Panc1 (cell line): ENCODE results near the gene KMT2E. TPM values are rescaled to one million over a fixed set of nuclear protein-coding genes. Genes with fewer than 3 reads are reported as not detected.

ENCODE experiments used
- ATAC-seq: fragments of 200-7000 bp; cut with Tn5 transposase; 2 replicates; pipeline ENCODE4 v1.9.1; 2020; ENCODE audit warnings: mild to moderate bottlenecking, moderate library complexity
- BruUV-seq: library from RNA; stranded (reverse); fragments of 400-500 nt; replicated peaks from 2 replicates; lab custom pipeline; 2021; lab: Mats Ljungman, UMichigan
- CTCF ChIA-PET: fragments of 300-600 bp; sonication (Branson Sonifier 250); formaldehyde crosslinking; loops from one replicate; lab custom pipeline; 2022; ENCODE audit warnings: antibody characterized with exemption; lab: Charles Lee
- POLR2A ChIA-PET: fragments of 300-600 bp; sonication (Branson Sonifier 250); formaldehyde crosslinking; loops from one replicate; lab custom pipeline; 2022; ENCODE audit warnings: antibody characterized with exemption; lab: Charles Lee
- DNase-seq: peaks from one replicate; pipeline ENCODE4 v3.0.0-alpha.2; 2010; ENCODE audit warnings: low read depth, low spot score
- H3K27ac ChIP-seq: 2 replicates; pipeline ENCODE4 v1.5.1; 2011; ENCODE audit warnings: mild to moderate bottlenecking, low read length, inconsistent platforms
- H3K27me3 ChIP-seq: fragments of 200-500 bp; sonication (Bioruptor generic); 2 replicates; pipeline ENCODE4 v1.6.0; 2014; ENCODE audit warnings: low read length, inconsistent platforms; ENCODE audit not compliant: control insufficient read depth, insufficient read depth
- H3K36me3 ChIP-seq: fragments of 200-500 bp; sonication (Bioruptor generic); 2 replicates; pipeline ENCODE4 v1.5.1; 2014; ENCODE audit warnings: inconsistent platforms, mild to moderate bottlenecking, low read length, moderate library complexity; ENCODE audit not compliant: control insufficient read depth, insufficient read depth
- H3K4me1 ChIP-seq: 2 replicates; pipeline ENCODE4 v1.5.1; 2011; ENCODE audit warnings: inconsistent platforms, mild to moderate bottlenecking, low read length, moderate library complexity; ENCODE audit not compliant: control insufficient read depth, insufficient read depth
- H3K4me3 ChIP-seq, 2 experiments: 2 replicates each; pipeline ENCODE4 v1.5.1; 2011 to 2012; ENCODE audit warnings: low read depth in 2 of 2, low read length in 2 of 2, mild to moderate bottlenecking in 2 of 2, inconsistent platforms in 1 of 2, moderate library complexity in 1 of 2
- H3K9me3 ChIP-seq: fragments of 200-500 bp; sonication (Bioruptor generic); 2 replicates; pipeline ENCODE4 v1.5.1; 2014; ENCODE audit warnings: low read depth, mild to moderate bottlenecking, inconsistent platforms, low read length, moderate library complexity; ENCODE audit not compliant: control insufficient read depth, insufficient read depth
- CTCF ChIP-seq: fragments of 450-650 bp; IDR thresholded peaks from 2 replicates; pipeline ENCODE4 v1.5.1; 2017; ENCODE audit warnings: mild to moderate bottlenecking
- POLR2AphosphoS5 ChIP-seq: IDR thresholded peaks from 2 replicates; pipeline ENCODE4 v1.6.1; 2012; ENCODE audit warnings: mild to moderate bottlenecking, low read depth, low read length, moderate library complexity
- SIN3A ChIP-seq: IDR thresholded peaks from 2 replicates; pipeline ENCODE4 v1.6.1; 2012; ENCODE audit warnings: low read depth, mild to moderate bottlenecking, low read length, moderate library complexity, borderline replicate concordance; ENCODE audit not compliant: insufficient read depth
- TCF7L2 ChIP-seq: IDR thresholded peaks from 2 replicates; pipeline ENCODE4 v1.6.1; 2011; ENCODE audit warnings: mild to moderate bottlenecking, low read depth, low read length, inconsistent platforms
- in situ Hi-C: cut with HindIII; loops from 2 replicates; pipeline ENCODE4 v1.10.0; 2016; ENCODE audit warnings: low sequenced_read_pairs, low pct_unique_long_range_greater_than_20kb
- intact Hi-C: fragments of 100-400 bp; cut with micrococcal nuclease; formaldehyde crosslinking; loops from one replicate; pipeline ENCODE4 v1.10.0; 2022; ENCODE audit not compliant: unreplicated experiment
- total RNA-seq: library from RNA; stranded (reverse); gene quantifications from one replicate; pipeline ENCODE4 v1.2.1, GENCODE V29; 2021; ENCODE audit not compliant: unreplicated experiment
- TF ChIP-seq, protein P1 (sequence below), 2 experiments: IDR thresholded peaks; 2 replicates each; pipeline ENCODE4 v1.6.1; 2011 to 2012; ENCODE audit warnings: low read depth in 2 of 2, control low read depth in 1 of 2, low read length in 1 of 2, mild to moderate bottlenecking in 1 of 2, moderate library complexity in 1 of 2; ENCODE audit not compliant: insufficient read depth in 1 of 2

The KMT2E gene
- total RNA-seq, 1 experiment from 2014 or later: 51.4 TPM

GRCh38 chr7:105046414-105046813 lies 32.4 kb downstream of the KMT2E start:
- no peaks in the 10 kb centered on the region for H3K4me1 ChIP-seq
- CTCF ChIA-PET: no interaction called here
- H3K9me3 ChIP-seq: no peaks in the 10 kb centered on the region
- POLR2A ChIA-PET: no interaction called here
- no TSS peak for BruUV-seq
- no peak overlapping the region for H3K4me3 ChIP-seq
- intact Hi-C loops: no loop called here
- no peak for DNase-seq
- no peak for ATAC-seq
- in situ Hi-C loops: no loop called here
- H3K27ac ChIP-seq: no peak overlapping the region
- peaks cover 28% of the 10 kb centered on the region for H3K36me3 ChIP-seq
- TF ChIP-seq, protein P1, sequence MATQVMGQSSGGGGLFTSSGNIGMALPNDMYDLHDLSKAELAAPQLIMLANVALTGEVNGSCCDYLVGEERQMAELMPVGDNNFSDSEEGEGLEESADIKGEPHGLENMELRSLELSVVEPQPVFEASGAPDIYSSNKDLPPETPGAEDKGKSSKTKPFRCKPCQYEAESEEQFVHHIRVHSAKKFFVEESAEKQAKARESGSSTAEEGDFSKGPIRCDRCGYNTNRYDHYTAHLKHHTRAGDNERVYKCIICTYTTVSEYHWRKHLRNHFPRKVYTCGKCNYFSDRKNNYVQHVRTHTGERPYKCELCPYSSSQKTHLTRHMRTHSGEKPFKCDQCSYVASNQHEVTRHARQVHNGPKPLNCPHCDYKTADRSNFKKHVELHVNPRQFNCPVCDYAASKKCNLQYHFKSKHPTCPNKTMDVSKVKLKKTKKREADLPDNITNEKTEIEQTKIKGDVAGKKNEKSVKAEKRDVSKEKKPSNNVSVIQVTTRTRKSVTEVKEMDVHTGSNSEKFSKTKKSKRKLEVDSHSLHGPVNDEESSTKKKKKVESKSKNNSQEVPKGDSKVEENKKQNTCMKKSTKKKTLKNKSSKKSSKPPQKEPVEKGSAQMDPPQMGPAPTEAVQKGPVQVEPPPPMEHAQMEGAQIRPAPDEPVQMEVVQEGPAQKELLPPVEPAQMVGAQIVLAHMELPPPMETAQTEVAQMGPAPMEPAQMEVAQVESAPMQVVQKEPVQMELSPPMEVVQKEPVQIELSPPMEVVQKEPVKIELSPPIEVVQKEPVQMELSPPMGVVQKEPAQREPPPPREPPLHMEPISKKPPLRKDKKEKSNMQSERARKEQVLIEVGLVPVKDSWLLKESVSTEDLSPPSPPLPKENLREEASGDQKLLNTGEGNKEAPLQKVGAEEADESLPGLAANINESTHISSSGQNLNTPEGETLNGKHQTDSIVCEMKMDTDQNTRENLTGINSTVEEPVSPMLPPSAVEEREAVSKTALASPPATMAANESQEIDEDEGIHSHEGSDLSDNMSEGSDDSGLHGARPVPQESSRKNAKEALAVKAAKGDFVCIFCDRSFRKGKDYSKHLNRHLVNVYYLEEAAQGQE (IDR thresholded peaks at IDR 0.05; ENCODE audit: insufficient read depth in 1 of 2, low read depth in 2 of 2, low read length in 1 of 2): no peak
- TF ChIP-seq CTCF (no peak), TCF7L2 (no peak), SIN3A (no peak), POLR2AphosphoS5 (no peak)
- no peaks in the 10 kb centered on the region for H3K27me3 ChIP-seq

DNA sequence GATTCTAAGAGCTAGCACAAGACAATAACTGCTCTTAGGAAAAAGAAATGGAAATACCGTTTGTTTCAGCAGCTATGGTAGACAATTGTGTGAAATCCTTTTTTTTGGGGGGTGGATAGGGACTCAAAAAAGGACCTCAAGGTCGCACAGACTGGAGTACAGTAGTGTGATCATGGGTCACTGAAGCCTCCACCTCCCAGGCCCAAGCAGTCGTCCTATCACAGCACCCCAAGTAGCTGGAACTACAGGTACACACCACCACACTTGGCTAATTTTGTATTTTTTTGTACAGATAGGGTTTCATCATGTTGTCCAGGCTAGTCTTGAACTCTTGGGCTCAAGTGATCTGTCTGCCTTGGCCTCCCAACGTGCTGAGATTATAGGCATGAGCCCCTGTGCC lies 33.9 kb downstream of the KMT2E start:
- intact Hi-C loops: no loop called here
- H3K27ac ChIP-seq: no peak overlapping the region
- H3K9me3 ChIP-seq: no peaks in the 10 kb centered on the region
- CTCF ChIA-PET: no interaction called here
- in situ Hi-C loops: no loop called here
- TF ChIP-seq POLR2AphosphoS5: no peak
- TF ChIP-seq CTCF: no peak
- TF ChIP-seq, protein P1 (IDR thresholded peaks at IDR 0.05; ENCODE audit: insufficient read depth in 1 of 2, low read depth in 2 of 2, low read length in 1 of 2): no peak
- no peak for TF ChIP-seq SIN3A
- no peak for TF ChIP-seq TCF7L2
- no peak overlapping the region for H3K4me3 ChIP-seq
- POLR2A ChIA-PET: no interaction called here
- BruUV-seq: no TSS peak
- ATAC-seq (no peak), DNase-seq (no peak)
- H3K36me3 ChIP-seq: peaks cover 24% of the 10 kb centered on the region
- H3K4me1 ChIP-seq: no peaks in the 10 kb centered on the region
- no peaks in the 10 kb centered on the region for H3K27me3 ChIP-seq
